A549 (cell line): Measurements from ENCODE around the gene PFKFB4. TPM values are rescaled to one million over a fixed set of nuclear protein-coding genes. Genes with fewer than 3 reads are reported as not detected.

Experiments
- ATAC-seq, 2 experiments: fragments of 200-7000 bp in 1 of 2; fragments of >200 bp in 1 of 2; cut with Nextera tagmentation in 1 of 2; cut with Tn5 transposase in 1 of 2; 3 replicates each; pipeline versions ENCODE4 v1.8.0 to v1.9.1; 2018 to 2020; ENCODE audit warnings: mild to moderate bottlenecking in 1 of 2, moderate library complexity in 1 of 2
- CTCF ChIA-PET: fragments of 300-600 bp; sonication (Branson Sonifier 250); formaldehyde crosslinking; extraction: SDS; loops from one replicate; lab custom pipeline; 2021; ENCODE audit warnings: antibody characterized with exemption, inconsistent platforms; lab: Yijun Ruan, JAX
- POLR2A ChIA-PET: fragments of 350-600 bp; formaldehyde crosslinking; extraction: SDS; loops from one replicate; lab custom pipeline; 2021; ENCODE audit warnings: antibody characterized with exemption, inconsistent platforms; lab: Yijun Ruan, JAX
- DNase-seq, 2 experiments: peaks; one replicate each; pipeline versions ENCODE4 v3.0.0 to v3.0.0-alpha.2; 2011 to 2016; ENCODE audit warnings: low read depth in 1 of 2, low spot score in 1 of 2
- FAIRE-seq: peaks from 2 replicates; lab custom pipeline; 2011; peaks lifted over from hg19 to GRCh38; lab: Jason Lieb, UNC
- H3K27ac ChIP-seq, 2 experiments: fragments of >200 bp; sonication (Bioruptor Twin); formaldehyde crosslinking; 3 replicates each; pipeline ENCODE4 v1.5.1; 2016 to 2017
- H3K4me1 ChIP-seq: fragments of >200 bp; sonication (Bioruptor Twin); formaldehyde crosslinking; 3 replicates; pipeline ENCODE4 v1.6.1; 2016
- H3K4me2 ChIP-seq: fragments of >200 bp; sonication (Bioruptor Twin); formaldehyde crosslinking; 3 replicates; pipeline ENCODE4 v1.6.1; 2016
- H3K4me3 ChIP-seq: fragments of >200 bp; sonication (Bioruptor Twin); formaldehyde crosslinking; 3 replicates; pipeline ENCODE4 v1.5.1; 2016
- H3K9me3 ChIP-seq: fragments of >200 bp; sonication (Bioruptor Twin); formaldehyde crosslinking; 3 replicates; pipeline ENCODE4 v1.6.1; 2016
- BCL3 ChIP-seq: fragments of >200 bp; sonication (Bioruptor Twin); formaldehyde crosslinking; IDR thresholded peaks from 3 replicates; pipeline ENCODE4 v1.6.1; 2016
- CBX2 ChIP-seq: fragments of 200-600 bp; sonication (generic); IDR thresholded peaks from 2 replicates; pipeline ENCODE4 v1.6.1; 2016; ENCODE audit warnings: low read depth, mild to moderate bottlenecking, borderline replicate concordance
- CEBPB ChIP-seq, 2 experiments: fragments of >200 bp in 1 of 2; sonication (Bioruptor Twin) in 1 of 2; formaldehyde crosslinking in 1 of 2; IDR thresholded peaks; 2 replicates each; pipeline ENCODE4 v1.6.1; 2012 to 2016
- EHF ChIP-seq: fragments of 250-450 bp; sonication (Bioruptor Pico); IDR thresholded peaks from 2 replicates; pipeline ENCODE4 v1.5.0; 2020; ENCODE audit warnings: mild to moderate bottlenecking
- EP300 ChIP-seq, 2 experiments: fragments of >200 bp; sonication (Bioruptor Twin); formaldehyde crosslinking; IDR thresholded peaks; 2 replicates in 1 of 2; 3 replicates in 1 of 2; pipeline ENCODE4 v1.6.1; 2016 to 2017
- ESRRA ChIP-seq: fragments of 150-350 bp; IDR thresholded peaks from 2 replicates; pipeline ENCODE4 v1.6.1; 2014; ENCODE audit warnings: mild to moderate bottlenecking, low read length, borderline replicate concordance
- FOXS1 ChIP-seq: fragments of 250-450 bp; sonication (Bioruptor Pico); IDR thresholded peaks from 2 replicates; pipeline ENCODE4 v1.5.0; 2020; ENCODE audit warnings: mild to moderate bottlenecking, moderate library complexity
- GATA3 ChIP-seq: IDR thresholded peaks from 2 replicates; pipeline ENCODE4 v1.6.1; 2012; ENCODE audit warnings: borderline replicate concordance
- HOXA7 ChIP-seq: fragments of 250-450 bp; sonication (Bioruptor Pico); IDR thresholded peaks from 2 replicates; pipeline ENCODE4 v1.5.0; 2020; ENCODE audit warnings: mild to moderate bottlenecking, moderate library complexity
- JUN ChIP-seq, 2 experiments: fragments of >200 bp; sonication (Bioruptor Twin); formaldehyde crosslinking; IDR thresholded peaks; 2 replicates in 1 of 2; 3 replicates in 1 of 2; pipeline ENCODE4 v1.6.1; 2016 to 2017
- NPAS2 ChIP-seq: fragments of 250-450 bp; sonication (Bioruptor Pico); IDR thresholded peaks from 2 replicates; pipeline ENCODE4 v1.8.0; 2022; ENCODE audit warnings: mild to moderate bottlenecking, moderate library complexity, borderline replicate concordance
- RAD21 ChIP-seq, 2 experiments: fragments of >200 bp in 1 of 2; sonication (Bioruptor Twin) in 1 of 2; formaldehyde crosslinking in 1 of 2; IDR thresholded peaks in 1 of 2; conservative IDR thresholded peaks in 1 of 2; 2 replicates in 1 of 2; 3 replicates in 1 of 2; pipeline ENCODE4 v1.6.1; 2012 to 2018; ENCODE audit warnings: inconsistent platforms in 1 of 2
- RNF2 ChIP-seq: fragments of 200-600 bp; sonication (generic); IDR thresholded peaks from 2 replicates; pipeline ENCODE4 v1.6.1; 2016; ENCODE audit warnings: low read depth, mild to moderate bottlenecking, antibody characterized with exemption, moderate library complexity, borderline replicate concordance
- SMC3 ChIP-seq: fragments of >200 bp; sonication (Bioruptor Twin); formaldehyde crosslinking; IDR thresholded peaks from 3 replicates; pipeline ENCODE4 v1.6.1; 2018; ENCODE audit warnings: inconsistent platforms
- TP53 ChIP-seq: fragments of 250-450 bp; sonication (Bioruptor Pico); IDR thresholded peaks from 2 replicates; pipeline ENCODE4 v1.5.0; 2021; ENCODE audit warnings: mild to moderate bottlenecking, moderate library complexity
- WGBS: methylation state at CpG from one replicate; pipeline ENCODE4 v1.1.6; 2017; ENCODE audit errors: missing lambda C conversion rate; 5-methylcytosine and 5-hydroxymethylcytosine counted together
- polyA plus RNA-seq, 4 experiments: library from polyadenylated mRNA; depleted of rRNA in 3 of 4; stranded (reverse); fragments of >200 nt; fragmentation: RNase III in 1 of 4; extraction: RNeasy Plus Mini Kit Qiagen cat#74134 plus additional on column Dnase treatment in 1 of 4; gene quantifications; 2 replicates in 3 of 4; 3 replicates in 1 of 4; pipeline ENCODE4 v1.2.3, GENCODE V29; 2011 to 2017
- TF ChIP-seq, protein P1 (sequence below): fragments of 150-350 bp; IDR thresholded peaks from 2 replicates; pipeline ENCODE4 v1.6.1; 2014; ENCODE audit warnings: low read depth, mild to moderate bottlenecking, low read length
- TF ChIP-seq, protein P2 (sequence below): fragments of 250-450 bp; sonication (Bioruptor Pico); IDR thresholded peaks from 2 replicates; pipeline ENCODE4 v1.5.0; 2021; ENCODE audit warnings: mild to moderate bottlenecking, moderate library complexity, borderline replicate concordance
- TF ChIP-seq, protein P3 (sequence below): IDR thresholded peaks from 2 replicates; pipeline ENCODE4 v1.6.1; 2012; ENCODE audit warnings: low read depth, borderline replicate concordance
- TF ChIP-seq, protein P4 (sequence below): fragments of 250-450 bp; sonication (Bioruptor Pico); IDR thresholded peaks from 2 replicates; pipeline ENCODE4 v1.5.0; 2020; ENCODE audit warnings: low read depth, mild to moderate bottlenecking, moderate library complexity

The PFKFB4 gene
- polyA plus RNA-seq, 2 of the 4 experiments (the other 2 are of a cell fraction), result 8.4 to 20.9 TPM

DNA sequence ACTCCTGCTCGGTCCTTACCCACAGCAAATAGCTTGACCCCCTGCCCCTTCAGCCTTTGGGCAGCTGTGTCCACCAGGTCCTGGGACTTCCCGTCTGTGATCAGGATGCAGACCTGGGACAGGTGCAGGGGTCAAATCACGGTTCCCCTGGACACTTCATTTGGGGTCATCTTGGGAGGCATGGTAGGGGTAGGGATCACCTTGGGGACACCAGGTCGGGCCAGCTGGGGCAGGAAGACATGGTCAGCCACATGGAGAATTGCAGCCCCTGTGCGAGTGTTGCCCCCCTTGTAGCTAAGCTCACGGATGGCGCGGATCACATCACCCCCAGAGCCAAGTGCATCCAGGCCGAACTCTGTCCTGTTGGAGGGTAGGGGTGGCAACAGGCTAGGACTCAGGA, 36.7 kb upstream of the PFKFB4 start:
- Histone ChIP-seq H3K27ac (peak overlapping the region; percentile 99 to 100), H3K4me1 (peaks cover 66% of the 10 kb centered on the region), H3K4me3 (peak overlapping the region; percentile 84), H3K9me3 (no peaks in the 10 kb centered on the region), H3K4me2 (peak overlapping the region; percentile 96)
- ATAC-seq (no peak), DNase-seq (no peak), FAIRE-seq (no peak)
- TF ChIP-seq, protein P1, sequence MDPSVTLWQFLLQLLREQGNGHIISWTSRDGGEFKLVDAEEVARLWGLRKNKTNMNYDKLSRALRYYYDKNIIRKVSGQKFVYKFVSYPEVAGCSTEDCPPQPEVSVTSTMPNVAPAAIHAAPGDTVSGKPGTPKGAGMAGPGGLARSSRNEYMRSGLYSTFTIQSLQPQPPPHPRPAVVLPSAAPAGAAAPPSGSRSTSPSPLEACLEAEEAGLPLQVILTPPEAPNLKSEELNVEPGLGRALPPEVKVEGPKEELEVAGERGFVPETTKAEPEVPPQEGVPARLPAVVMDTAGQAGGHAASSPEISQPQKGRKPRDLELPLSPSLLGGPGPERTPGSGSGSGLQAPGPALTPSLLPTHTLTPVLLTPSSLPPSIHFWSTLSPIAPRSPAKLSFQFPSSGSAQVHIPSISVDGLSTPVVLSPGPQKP, result no peak
- TF ChIP-seq BCL3 (no peak), RAD21 (conservative IDR thresholded peaks at IDR 0.05 in 1 of 2, IDR thresholded peaks at IDR 0.05 in 1 of 2) (no peak), HOXA7 (CRISPR knock-in tag) (no peak), FOXS1 (CRISPR knock-in tag) (no peak), TP53 (no peak), EP300 (IDR thresholded peaks at IDR 0.05) (no peak), ESRRA (no peak), CEBPB (IDR thresholded peaks at IDR 0.05) (no peak)
- TF ChIP-seq, protein P2, sequence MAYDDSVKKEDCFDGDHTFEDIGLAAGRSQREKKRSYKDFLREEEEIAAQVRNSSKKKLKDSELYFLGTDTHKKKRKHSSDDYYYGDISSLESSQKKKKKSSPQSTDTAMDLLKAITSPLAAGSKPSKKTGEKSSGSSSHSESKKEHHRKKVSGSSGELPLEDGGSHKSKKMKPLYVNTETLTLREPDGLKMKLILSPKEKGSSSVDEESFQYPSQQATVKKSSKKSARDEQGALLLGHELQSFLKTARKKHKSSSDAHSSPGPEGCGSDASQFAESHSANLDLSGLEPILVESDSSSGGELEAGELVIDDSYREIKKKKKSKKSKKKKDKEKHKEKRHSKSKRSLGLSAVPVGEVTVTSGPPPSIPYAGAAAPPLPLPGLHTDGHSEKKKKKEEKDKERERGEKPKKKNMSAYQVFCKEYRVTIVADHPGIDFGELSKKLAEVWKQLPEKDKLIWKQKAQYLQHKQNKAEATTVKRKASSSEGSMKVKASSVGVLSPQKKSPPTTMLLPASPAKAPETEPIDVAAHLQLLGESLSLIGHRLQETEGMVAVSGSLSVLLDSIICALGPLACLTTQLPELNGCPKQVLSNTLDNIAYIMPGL (CRISPR knock-in tag), result no peak
- TF ChIP-seq, protein P3, sequence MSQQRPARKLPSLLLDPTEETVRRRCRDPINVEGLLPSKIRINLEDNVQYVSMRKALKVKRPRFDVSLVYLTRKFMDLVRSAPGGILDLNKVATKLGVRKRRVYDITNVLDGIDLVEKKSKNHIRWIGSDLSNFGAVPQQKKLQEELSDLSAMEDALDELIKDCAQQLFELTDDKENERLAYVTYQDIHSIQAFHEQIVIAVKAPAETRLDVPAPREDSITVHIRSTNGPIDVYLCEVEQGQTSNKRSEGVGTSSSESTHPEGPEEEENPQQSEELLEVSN, result no peak
- TF ChIP-seq, protein P4, sequence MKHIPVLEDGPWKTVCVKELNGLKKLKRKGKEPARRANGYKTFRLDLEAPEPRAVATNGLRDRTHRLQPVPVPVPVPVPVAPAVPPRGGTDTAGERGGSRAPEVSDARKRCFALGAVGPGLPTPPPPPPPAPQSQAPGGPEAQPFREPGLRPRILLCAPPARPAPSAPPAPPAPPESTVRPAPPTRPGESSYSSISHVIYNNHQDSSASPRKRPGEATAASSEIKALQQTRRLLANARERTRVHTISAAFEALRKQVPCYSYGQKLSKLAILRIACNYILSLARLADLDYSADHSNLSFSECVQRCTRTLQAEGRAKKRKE (CRISPR knock-in tag), result no peak
- CTCF ChIA-PET, result interaction anchor here (0.6 to 1.8 kb wide), 2 partner anchors 42 to 59 kb away, joined by 3 to 7 read pairs; partner anchors contain the start of gene SLC26A6
- POLR2A ChIA-PET, result no interaction called here
- 66% methylated on average over 5 of the region's 9 CpGs for WGBS

DNA sequence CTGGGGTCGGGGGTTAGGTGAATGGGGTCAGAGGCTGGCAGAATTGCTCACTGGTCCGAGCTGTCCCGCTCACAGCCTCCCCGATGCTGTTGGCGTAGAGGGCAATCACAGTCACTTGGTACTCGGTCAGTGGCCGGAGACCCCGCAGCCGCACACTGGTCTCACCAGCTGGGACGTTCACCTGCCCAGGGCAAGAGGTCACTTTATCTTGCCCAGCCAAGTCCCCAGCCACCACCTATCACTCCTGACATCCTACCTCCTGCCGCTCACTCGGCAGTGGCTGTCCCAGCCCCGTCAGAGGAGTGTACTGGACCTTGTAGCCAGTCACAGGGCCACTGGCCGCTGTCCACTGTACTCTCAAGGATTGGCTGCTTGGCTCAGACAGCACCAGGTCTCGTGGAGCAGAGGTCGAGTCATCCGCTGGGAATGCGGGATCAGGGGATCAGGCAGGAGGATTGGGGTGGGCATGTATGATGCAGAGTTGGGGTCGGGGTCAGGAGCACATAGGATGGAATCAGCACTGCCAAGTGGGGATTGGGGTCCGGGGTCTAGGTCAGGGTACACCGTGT, 36.0 kb upstream of the PFKFB4 start:
- DNase-seq (no peak), ATAC-seq (no peak), FAIRE-seq (no peak)
- TF ChIP-seq JUN (IDR thresholded peaks at IDR 0.05), result 0 out of 5 replicates have a peak, but pooled peaks of 1 of the 2 experiments have one; percentile 2
- no peak for TF ChIP-seq ESRRA
- WGBS, result 74% methylated on average over 15 of the region's 21 CpGs
- Histone ChIP-seq H3K4me2 (peak overlapping the region; percentile 96), H3K4me3 (peak overlapping the region; percentile 84), H3K4me1 (peaks cover 58% of the 10 kb centered on the region), H3K9me3 (no peaks in the 10 kb centered on the region), H3K27ac (peak overlapping the region; percentile 99 to 100)
- CTCF ChIA-PET, result interaction anchor here (1.8 kb wide), 1 partner anchor 43 kb away, joined by 7 read pairs; the partner anchor contains the start of gene SLC26A6
- POLR2A ChIA-PET, result no interaction called here

GRCh38 chr3:48591886-48592518, 35.4 kb upstream of the PFKFB4 start:
- WGBS, result 92% methylated on average over 10 of the region's 22 CpGs
- DNase-seq (no peak), ATAC-seq (no peak), FAIRE-seq (no peak)
- POLR2A ChIA-PET, result no interaction called here
- Histone ChIP-seq H3K4me3 (peak overlapping the region; percentile 84; the same call in 1 of the 3 replicates), H3K9me3 (no peaks in the 10 kb centered on the region), H3K4me2 (peak overlapping the region; percentile 96), H3K27ac (peak overlapping the region; percentile 99 to 100; a peak in 4 of 6 replicates), H3K4me1 (peaks cover 52% of the 10 kb centered on the region)
- CTCF ChIA-PET, result interaction anchor here (0.6 to 1.8 kb wide), 2 partner anchors 11 to 43 kb away, joined by 3 to 7 read pairs; partner anchors contain the start of gene SLC26A6
- no peak for TF ChIP-seq RNF2
- TF ChIP-seq NPAS2 (CRISPR knock-in tag), result no peak
- no peak for TF ChIP-seq GATA3
- no peak for TF ChIP-seq SMC3
- TF ChIP-seq CBX2, result no peak
- TF ChIP-seq HOXA7 (CRISPR knock-in tag), result no peak
- TF ChIP-seq EHF, result no peak
